Lung (tissue), 12 donors: ENCODE measurements around the gene IPO11. TPM values are rescaled to one million over a fixed set of nuclear protein-coding genes. Genes with fewer than 3 reads are reported as not detected.

ENCODE experiments used
- ATAC-seq: fragments of 200-7000 bp; cut with Tn5 transposase; one replicate; pipeline ENCODE4 v1.9.1; 2020; ENCODE audit warnings: moderate number of reproducible peaks; ENCODE audit not compliant: insufficient read depth, low FRiP score
- DNase-seq, 3 donors: peaks; one replicate each; pipeline ENCODE4 v3.0.0-alpha.2; 2013 to 2017
- H3K27ac ChIP-seq, 2 donors: one replicate each; pipeline ENCODE4 v1.5.1; 2013; ENCODE audit warnings: mild to moderate bottlenecking in 2 of 2, moderate library complexity in 2 of 2, control low read depth in 1 of 2, inconsistent platforms in 1 of 2, low read depth in 1 of 2, low read length in 1 of 2
- H3K27me3 ChIP-seq, 3 donors: one replicate each; pipeline ENCODE4 v1.5.1; 2013; ENCODE audit warnings: low read length in 2 of 3; ENCODE audit not compliant: control insufficient read depth in 3 of 3, insufficient read depth in 3 of 3
- H3K36me3 ChIP-seq, 4 donors: one replicate each; pipeline ENCODE4 v1.5.1; 2013; ENCODE audit warnings: low read length in 4 of 4, mild to moderate bottlenecking in 1 of 4, moderate library complexity in 1 of 4; ENCODE audit not compliant: control insufficient read depth in 4 of 4, insufficient read depth in 4 of 4
- H3K4me1 ChIP-seq, 5 donors: one replicate each; pipeline ENCODE4 v1.5.1; 2013; ENCODE audit warnings: low read length in 5 of 5, mild to moderate bottlenecking in 2 of 5, moderate library complexity in 1 of 5; ENCODE audit not compliant: control insufficient read depth in 5 of 5, insufficient read depth in 5 of 5
- H3K4me3 ChIP-seq: one replicate; pipeline ENCODE4 v1.5.1; 2013; ENCODE audit warnings: mild to moderate bottlenecking, control low read depth, moderate library complexity
- H3K9ac ChIP-seq, 2 donors: one replicate each; pipeline ENCODE4 v1.5.1; 2013; ENCODE audit warnings: low read length in 2 of 2, control low read depth in 1 of 2; ENCODE audit not compliant: insufficient read depth in 1 of 2
- H3K9me3 ChIP-seq, 4 donors: one replicate each; pipeline ENCODE4 v1.5.1; 2013; ENCODE audit warnings: low read length in 3 of 4, mild to moderate bottlenecking in 1 of 4, moderate library complexity in 1 of 4; ENCODE audit not compliant: control insufficient read depth in 4 of 4, insufficient read depth in 3 of 4
- CTCF ChIP-seq: IDR thresholded peaks from 2 replicates; pipeline ENCODE4 v1.5.1; 2012; ENCODE audit warnings: mild to moderate bottlenecking; ENCODE audit errors: control extremely low read depth, extremely low read depth
- WGBS, 2 donors: extraction: QIAGEN DNeasy Blood & Tissue Kit; methylation state at CpG; one replicate each; pipeline ENCODE4 v1.1.7; 2013; 5-methylcytosine and 5-hydroxymethylcytosine counted together
- polyA plus RNA-seq, 2 donors: library from polyadenylated mRNA; stranded (reverse); fragments of 200-250 nt; gene quantifications; one replicate each; pipeline ENCODE4 v1.2.1, GENCODE V29; 2013
- total RNA-seq, 2 donors: library from RNA; depleted of rRNA in 1 of 2; stranded (reverse); fragments of >200 nt in 1 of 2; gene quantifications; one replicate each; pipeline ENCODE4 v1.2.1, GENCODE V29; 2014 to 2021
- donor health status: control.
- donor health status: control.
- donor health status: Bipolar disorder and iron deficiency.
- donor health status: healthy.
- donor health status: DM: yes; HTN: yes; CAD: no.

Gene IPO11
- total and polyA plus RNA-seq, 4 donors: 7.2 to 46.6 (median 25.5) TPM

- 94 to 95% methylated on average over 1 of the region's 1 CpG for WGBS, 2 donors
- H3K27me3 ChIP-seq: no peaks in the 10 kb centered on the region
- H3K27ac ChIP-seq: no peak overlapping the region
- H3K9ac ChIP-seq: no peak overlapping the region
- no peak for DNase-seq
- H3K4me3 ChIP-seq: no peak overlapping the region
- no peaks in the 10 kb centered on the region for H3K9me3 ChIP-seq
- no peak for TF ChIP-seq CTCF
- no peak for ATAC-seq
- no peaks in the 10 kb centered on the region for H3K4me1 ChIP-seq
- H3K36me3 ChIP-seq: peaks cover 4 to 16% (median 6%) of the 10 kb centered on the region in 4 donors
Measured at GRCh38 chr5:62593331-62593730, 180.8 kb downstream of the IPO11 start.

- no peak overlapping the region for H3K9ac ChIP-seq
- H3K4me1 ChIP-seq: no peaks in the 10 kb centered on the region
- no peak overlapping the region for H3K4me3 ChIP-seq
- 95 to 96% methylated on average over 3 of the region's 3 CpGs for WGBS, 2 donors
- peaks cover 4 to 13% (median 6%) of the 10 kb centered on the region in 4 donors for H3K36me3 ChIP-seq
- no peak for TF ChIP-seq CTCF
- H3K9me3 ChIP-seq: no peaks in the 10 kb centered on the region
- no peak overlapping the region for H3K27ac ChIP-seq
- DNase-seq (no peak), ATAC-seq (no peak)
- no peaks in the 10 kb centered on the region for H3K27me3 ChIP-seq
Measured at GRCh38 chr5:62594364-62594984, 181.9 kb downstream of the IPO11 start.

DNA sequence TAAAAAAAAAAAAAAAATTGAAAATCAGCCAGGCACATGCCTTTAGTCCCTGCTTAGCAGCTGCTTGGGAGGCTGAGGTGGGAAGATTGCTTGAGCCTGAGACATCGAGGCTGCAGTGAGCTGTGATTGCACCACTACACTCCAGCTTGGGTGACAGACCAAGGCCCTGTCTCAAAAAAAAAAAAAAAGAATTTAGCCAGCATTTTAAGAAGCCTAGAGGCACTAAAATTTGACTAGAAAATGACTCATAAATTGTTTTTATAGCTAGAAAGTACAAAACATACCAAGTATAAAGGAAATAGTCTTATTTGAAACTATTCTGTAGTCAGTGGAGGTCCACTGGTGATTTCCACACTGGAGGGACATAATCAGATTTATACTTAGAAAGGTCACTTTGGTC, 183.5 kb downstream of the IPO11 start:
- H3K4me3 ChIP-seq: no peak overlapping the region
- H3K27ac ChIP-seq: no peak overlapping the region
- peaks cover 4 to 13% (median 5%) of the 10 kb centered on the region in 4 donors for H3K36me3 ChIP-seq
- no peak overlapping the region for H3K9ac ChIP-seq
- no peaks in the 10 kb centered on the region for H3K9me3 ChIP-seq
- whole genome bisulfite sequencing, 2 donors: 89% methylated on average over 1 of the region's 1 CpG
- no peaks in the 10 kb centered on the region for H3K4me1 ChIP-seq
- no peak for DNase-seq
- ATAC-seq: no peak
- H3K27me3 ChIP-seq: no peaks in the 10 kb centered on the region
- TF ChIP-seq CTCF: no peak

- no peak for DNase-seq
- Histone ChIP-seq H3K4me1 (no peaks in the 10 kb centered on the region), H3K27me3 (no peaks in the 10 kb centered on the region), H3K36me3 (peaks cover 4 to 12% (median 5%) of the 10 kb centered on the region in 4 donors), H3K4me3 (no peak overlapping the region), H3K9ac (no peak overlapping the region), H3K27ac (no peak overlapping the region), H3K9me3 (no peaks in the 10 kb centered on the region)
- WGBS, 2 donors: 93 to 96% methylated on average over 1 of the region's 1 CpG
- TF ChIP-seq CTCF: no peak
- ATAC-seq: peak; percentile 47
Measured at GRCh38 chr5:62596691-62597090, 184.1 kb downstream of the IPO11 start.
